ENCODE results near the gene ELL2.

- TF ChIP-seq GATA2 (IDR thresholded peaks at IDR 0.05; ENCODE audit: low read depth, low read length) (no peak), GATA3 (IDR thresholded peaks at IDR 0.05; ENCODE audit: low read depth, low read length) (no peak)
These were observed 99.6 kb downstream of the ELL2 start for GRCh38 chr5:95861864-95862561.

Data from SH-SY5Y (cell line).